WERI-Rb-1 (cell line): ENCODE results near the gene TATDN2.

ENCODE experiments used
- DNase-seq: peaks from one replicate; pipeline ENCODE4 v3.0.0-alpha.2; 2020
- H3K27ac ChIP-seq: fragments of 250-450 bp; sonication (Bioruptor Pico); 2 replicates; pipeline ENCODE4 v1.5.1; 2020; ENCODE audit warnings: mild to moderate bottlenecking, moderate library complexity
- H3K27me3 ChIP-seq: fragments of 250-450 bp; sonication (Bioruptor Pico); 2 replicates; pipeline ENCODE4 v1.5.1; 2021; ENCODE audit warnings: mild to moderate bottlenecking, low read depth, moderate library complexity; ENCODE audit not compliant: insufficient read depth, severe bottlenecking
- H3K36me3 ChIP-seq: fragments of 250-450 bp; sonication (Bioruptor Pico); 2 replicates; pipeline ENCODE4 v1.5.1; 2020; ENCODE audit warnings: mild to moderate bottlenecking, moderate library complexity
- H3K4me3 ChIP-seq: 2 replicates; pipeline ENCODE4 v1.5.1; 2011; ENCODE audit warnings: low read depth, mild to moderate bottlenecking, control low read depth, low read length
- H3K9me3 ChIP-seq: fragments of 250-450 bp; sonication (Bioruptor Pico); 2 replicates; pipeline ENCODE4 v1.5.1; 2021; ENCODE audit warnings: mild to moderate bottlenecking, moderate library complexity; ENCODE audit not compliant: severe bottlenecking
- TF ChIP-seq, protein P1 (sequence below): IDR thresholded peaks from 2 replicates; pipeline ENCODE4 v1.5.1; 2011; ENCODE audit warnings: low read depth, mild to moderate bottlenecking, control low read depth, inconsistent platforms, low read length

Gene TATDN2

DNA sequence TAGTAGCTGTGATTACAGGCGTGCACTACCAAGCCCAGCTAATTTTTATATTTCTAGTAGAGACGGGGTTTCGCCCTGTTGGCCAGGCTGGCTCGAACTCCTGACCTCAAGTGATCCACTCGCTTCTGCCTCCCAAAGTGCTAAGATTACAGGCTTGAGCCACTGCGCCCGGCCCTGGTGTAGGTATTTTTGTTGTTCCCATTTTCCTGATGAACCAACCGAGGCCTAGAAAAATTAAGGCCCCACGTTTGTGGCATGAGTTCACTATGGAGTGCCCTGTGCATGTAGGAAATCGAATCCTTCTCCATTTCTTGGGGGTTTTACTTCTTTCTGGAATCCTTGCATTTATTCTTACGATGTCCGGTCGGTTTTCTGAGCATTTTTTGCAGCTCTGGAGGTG, 14.3 kb upstream of the TATDN2 start:
- DNase-seq = no peak
- no peaks in the 10 kb centered on the region for H3K27me3 ChIP-seq
- no peaks in the 10 kb centered on the region for H3K9me3 ChIP-seq
- TF ChIP-seq, protein P1, sequence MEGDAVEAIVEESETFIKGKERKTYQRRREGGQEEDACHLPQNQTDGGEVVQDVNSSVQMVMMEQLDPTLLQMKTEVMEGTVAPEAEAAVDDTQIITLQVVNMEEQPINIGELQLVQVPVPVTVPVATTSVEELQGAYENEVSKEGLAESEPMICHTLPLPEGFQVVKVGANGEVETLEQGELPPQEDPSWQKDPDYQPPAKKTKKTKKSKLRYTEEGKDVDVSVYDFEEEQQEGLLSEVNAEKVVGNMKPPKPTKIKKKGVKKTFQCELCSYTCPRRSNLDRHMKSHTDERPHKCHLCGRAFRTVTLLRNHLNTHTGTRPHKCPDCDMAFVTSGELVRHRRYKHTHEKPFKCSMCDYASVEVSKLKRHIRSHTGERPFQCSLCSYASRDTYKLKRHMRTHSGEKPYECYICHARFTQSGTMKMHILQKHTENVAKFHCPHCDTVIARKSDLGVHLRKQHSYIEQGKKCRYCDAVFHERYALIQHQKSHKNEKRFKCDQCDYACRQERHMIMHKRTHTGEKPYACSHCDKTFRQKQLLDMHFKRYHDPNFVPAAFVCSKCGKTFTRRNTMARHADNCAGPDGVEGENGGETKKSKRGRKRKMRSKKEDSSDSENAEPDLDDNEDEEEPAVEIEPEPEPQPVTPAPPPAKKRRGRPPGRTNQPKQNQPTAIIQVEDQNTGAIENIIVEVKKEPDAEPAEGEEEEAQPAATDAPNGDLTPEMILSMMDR = no peak
- H3K27ac ChIP-seq = no peak overlapping the region
- no peak overlapping the region for H3K4me3 ChIP-seq
- no peaks in the 10 kb centered on the region; the same call in 1 of the 2 replicates for H3K36me3 ChIP-seq

DNA sequence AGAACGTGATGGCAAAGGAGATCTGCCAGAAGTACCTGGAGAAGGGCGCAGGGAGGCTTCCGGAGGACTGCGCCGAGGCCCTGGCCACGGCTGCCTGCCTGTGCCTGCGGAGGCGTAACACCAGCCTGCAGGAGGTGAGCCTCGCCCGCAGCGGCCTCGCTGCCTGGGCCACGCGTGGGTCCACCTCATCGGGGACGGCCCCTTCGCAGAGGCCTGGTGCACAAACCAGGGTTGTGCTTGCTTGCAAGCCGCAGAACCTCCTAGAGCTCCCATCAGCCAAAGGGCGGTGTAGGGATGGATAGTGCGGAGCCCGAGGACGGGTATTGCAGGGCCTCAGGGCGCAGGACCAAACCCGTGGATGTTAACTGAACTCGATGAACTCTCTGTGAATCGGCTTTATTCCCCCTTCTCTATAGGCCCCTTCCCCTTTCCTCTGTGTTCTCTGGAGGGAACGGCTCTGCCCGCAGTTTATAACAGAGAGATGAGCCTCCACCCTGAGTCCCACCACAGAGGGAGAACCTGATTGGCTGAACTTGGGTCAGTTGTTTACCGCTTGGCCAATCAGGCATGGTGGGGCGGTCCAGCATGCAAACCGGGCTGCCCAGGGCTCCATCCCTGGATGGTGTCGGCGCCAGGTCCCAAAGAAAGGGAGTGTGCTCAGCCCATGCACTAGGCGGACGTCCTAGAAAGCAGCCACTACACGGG, 13.6 kb upstream of the TATDN2 start:
- Histone ChIP-seq H3K4me3 (no peak overlapping the region), H3K27ac (no peak overlapping the region), H3K9me3 (no peaks in the 10 kb centered on the region), H3K27me3 (no peaks in the 10 kb centered on the region), H3K36me3 (no peaks in the 10 kb centered on the region; the same call in 1 of the 2 replicates)
- TF ChIP-seq, protein P1 = no peak
- no peak for DNase-seq

DNA sequence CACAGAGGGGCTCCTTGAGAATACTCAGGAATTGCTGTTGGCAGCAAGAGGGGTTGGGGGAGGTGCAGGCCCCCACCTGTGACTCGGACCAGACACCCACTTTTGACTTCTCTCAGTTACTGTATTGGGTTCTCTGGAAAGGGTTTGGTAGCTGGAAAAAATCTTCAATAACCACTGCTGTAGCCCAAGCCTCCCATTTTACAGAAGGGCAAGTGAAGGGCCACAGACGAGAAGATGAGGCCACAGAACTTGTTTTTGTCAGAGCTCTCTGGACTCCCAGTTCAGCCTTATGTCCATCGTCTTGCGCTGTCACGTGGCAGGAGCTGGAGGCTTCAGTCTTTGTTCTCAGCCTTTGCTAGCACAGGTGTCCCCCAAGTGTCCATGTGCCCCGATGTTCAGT, 12.7 kb upstream of the TATDN2 start:
- DNase-seq = no peak
- H3K27ac ChIP-seq = no peak overlapping the region
- H3K36me3 ChIP-seq = no peaks in the 10 kb centered on the region; the same call in 1 of the 2 replicates
- no peak overlapping the region for H3K4me3 ChIP-seq
- TF ChIP-seq, protein P1 = no peak
- no peaks in the 10 kb centered on the region for H3K27me3 ChIP-seq
- no peaks in the 10 kb centered on the region for H3K9me3 ChIP-seq

DNA sequence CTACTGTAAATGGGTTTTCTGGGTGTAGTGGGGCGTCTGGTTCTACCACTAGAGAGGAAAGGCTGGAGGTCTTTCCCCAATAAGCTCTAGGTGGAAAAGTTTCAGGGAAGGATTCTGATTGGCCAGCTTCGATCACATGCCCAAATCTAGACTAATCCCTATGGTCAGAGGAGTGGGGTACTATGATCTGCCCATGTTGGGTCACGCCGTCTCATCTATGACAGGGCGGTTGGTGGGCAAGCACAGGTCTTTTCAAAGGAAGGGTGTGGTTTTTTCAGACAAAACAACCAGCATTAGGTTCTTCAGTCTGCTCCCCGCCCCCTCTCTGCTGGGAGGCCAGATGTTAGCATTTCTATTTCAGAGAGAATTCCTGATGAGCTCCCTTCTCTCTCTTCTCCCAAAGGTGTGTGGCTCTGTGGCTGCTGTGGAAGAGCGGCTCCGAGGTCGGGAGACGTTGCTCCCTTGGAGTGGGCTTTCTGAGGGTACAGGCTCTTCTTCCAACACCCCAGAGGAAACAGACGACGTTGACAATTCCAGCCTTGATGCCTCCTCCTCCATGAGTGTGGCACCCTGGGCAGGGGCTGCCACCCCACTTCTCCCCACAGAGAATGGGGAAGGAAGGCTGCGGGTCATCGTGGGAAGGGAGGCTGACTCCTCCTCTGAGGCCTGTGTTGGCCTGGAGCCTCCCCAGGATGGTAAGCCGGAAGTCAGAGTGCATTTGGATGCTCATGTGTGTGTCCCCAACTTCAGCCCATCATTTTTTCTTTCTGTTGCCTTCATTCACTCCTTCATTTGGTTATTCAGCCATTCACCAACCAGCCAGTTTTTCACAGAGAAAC, 9.7 kb upstream of the TATDN2 start:
- TF ChIP-seq, protein P1 = no peak
- H3K9me3 ChIP-seq = no peaks in the 10 kb centered on the region
- H3K4me3 ChIP-seq = no peak overlapping the region
- no peak for DNase-seq
- H3K27me3 ChIP-seq = no peaks in the 10 kb centered on the region
- H3K36me3 ChIP-seq = no peaks in the 10 kb centered on the region; the same call in 1 of the 2 replicates
- H3K27ac ChIP-seq = no peak overlapping the region

DNA sequence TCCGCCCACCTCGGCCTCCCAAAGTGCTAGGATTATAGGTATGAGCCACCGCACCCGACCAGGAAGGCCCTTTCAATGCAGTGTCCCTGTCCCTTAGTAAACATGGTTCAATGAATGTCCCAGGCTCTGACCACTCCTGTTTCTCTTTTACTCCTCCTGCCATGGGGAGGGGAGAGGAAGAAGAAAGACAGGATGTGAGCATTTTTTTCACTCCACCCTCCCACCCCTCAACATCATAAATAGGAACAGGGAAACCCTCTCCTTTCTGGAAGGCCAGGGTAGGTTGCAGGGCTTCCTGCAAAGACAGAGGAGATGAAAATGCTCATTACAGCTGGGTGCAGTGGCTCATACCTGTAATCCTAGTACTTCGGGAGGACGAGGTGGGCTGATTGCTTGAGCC, 7.5 kb upstream of the TATDN2 start:
- TF ChIP-seq, protein P1 = no peak
- H3K4me3 ChIP-seq = no peak overlapping the region
- H3K36me3 ChIP-seq = no peaks in the 10 kb centered on the region; the same call in 1 of the 2 replicates
- H3K27ac ChIP-seq = no peak overlapping the region
- H3K27me3 ChIP-seq = no peaks in the 10 kb centered on the region
- peaks cover 7% of the 10 kb centered on the region for H3K9me3 ChIP-seq
- no peak for DNase-seq
